GM12874 (cell line): ENCODE data around the gene PRKD1.

Experiments used
- TF ChIP-seq, protein P1 (sequence below): IDR thresholded peaks from 2 replicates; pipeline ENCODE4 v1.5.1; 2011; ENCODE audit warnings: low read depth, mild to moderate bottlenecking, control low read depth, low read length, moderate library complexity; ENCODE audit not compliant: insufficient read depth

PRKD1 gene

DNA sequence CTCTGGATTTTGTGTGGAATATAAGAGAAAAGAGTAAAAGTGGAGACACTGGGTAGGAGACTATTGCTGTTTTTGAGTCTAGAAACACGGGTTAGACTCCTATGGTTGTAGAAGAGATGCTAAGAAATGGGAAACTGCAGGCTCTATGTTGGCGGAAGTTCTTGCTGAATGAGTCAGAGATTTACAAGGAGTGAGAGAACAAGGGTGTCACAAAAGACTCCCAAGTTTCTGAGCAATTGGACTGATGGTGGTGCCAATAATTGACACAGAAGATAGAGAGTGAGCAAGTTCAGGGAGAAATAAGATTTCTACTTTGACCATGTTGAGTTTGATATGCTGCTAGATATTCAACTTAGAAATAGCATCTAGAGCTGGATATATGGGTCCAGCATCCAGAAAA is 2.6 kb upstream of the PRKD1 start:
- TF ChIP-seq, protein P1, sequence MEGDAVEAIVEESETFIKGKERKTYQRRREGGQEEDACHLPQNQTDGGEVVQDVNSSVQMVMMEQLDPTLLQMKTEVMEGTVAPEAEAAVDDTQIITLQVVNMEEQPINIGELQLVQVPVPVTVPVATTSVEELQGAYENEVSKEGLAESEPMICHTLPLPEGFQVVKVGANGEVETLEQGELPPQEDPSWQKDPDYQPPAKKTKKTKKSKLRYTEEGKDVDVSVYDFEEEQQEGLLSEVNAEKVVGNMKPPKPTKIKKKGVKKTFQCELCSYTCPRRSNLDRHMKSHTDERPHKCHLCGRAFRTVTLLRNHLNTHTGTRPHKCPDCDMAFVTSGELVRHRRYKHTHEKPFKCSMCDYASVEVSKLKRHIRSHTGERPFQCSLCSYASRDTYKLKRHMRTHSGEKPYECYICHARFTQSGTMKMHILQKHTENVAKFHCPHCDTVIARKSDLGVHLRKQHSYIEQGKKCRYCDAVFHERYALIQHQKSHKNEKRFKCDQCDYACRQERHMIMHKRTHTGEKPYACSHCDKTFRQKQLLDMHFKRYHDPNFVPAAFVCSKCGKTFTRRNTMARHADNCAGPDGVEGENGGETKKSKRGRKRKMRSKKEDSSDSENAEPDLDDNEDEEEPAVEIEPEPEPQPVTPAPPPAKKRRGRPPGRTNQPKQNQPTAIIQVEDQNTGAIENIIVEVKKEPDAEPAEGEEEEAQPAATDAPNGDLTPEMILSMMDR = no peak

DNA sequence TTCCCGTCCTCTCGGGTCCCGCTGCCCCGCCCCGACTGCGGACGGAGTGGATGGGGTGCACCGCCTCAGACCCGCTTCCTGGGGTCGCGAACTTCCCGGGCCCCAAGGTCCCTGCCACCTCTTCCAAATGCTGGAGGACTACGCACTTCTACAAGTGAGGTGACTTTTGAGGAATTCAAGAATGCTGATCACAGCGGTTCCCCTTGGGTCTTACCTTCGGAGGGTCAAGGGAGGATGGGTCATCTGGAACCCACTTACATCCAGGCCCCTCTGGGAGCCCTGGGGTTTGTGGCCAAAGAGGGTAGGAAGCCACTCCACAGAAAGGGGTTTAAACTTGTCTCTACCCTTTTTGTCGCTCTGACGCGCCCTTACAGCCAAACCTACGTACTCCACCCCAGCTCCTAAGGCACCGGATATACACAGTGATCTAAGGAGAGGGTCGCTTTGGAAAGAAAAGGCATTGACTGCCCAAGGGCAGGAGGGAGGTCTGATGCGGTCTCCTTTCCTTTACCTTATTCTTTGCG is 532 bp upstream of the PRKD1 start:
- TF ChIP-seq, protein P1 = no peak

DNA sequence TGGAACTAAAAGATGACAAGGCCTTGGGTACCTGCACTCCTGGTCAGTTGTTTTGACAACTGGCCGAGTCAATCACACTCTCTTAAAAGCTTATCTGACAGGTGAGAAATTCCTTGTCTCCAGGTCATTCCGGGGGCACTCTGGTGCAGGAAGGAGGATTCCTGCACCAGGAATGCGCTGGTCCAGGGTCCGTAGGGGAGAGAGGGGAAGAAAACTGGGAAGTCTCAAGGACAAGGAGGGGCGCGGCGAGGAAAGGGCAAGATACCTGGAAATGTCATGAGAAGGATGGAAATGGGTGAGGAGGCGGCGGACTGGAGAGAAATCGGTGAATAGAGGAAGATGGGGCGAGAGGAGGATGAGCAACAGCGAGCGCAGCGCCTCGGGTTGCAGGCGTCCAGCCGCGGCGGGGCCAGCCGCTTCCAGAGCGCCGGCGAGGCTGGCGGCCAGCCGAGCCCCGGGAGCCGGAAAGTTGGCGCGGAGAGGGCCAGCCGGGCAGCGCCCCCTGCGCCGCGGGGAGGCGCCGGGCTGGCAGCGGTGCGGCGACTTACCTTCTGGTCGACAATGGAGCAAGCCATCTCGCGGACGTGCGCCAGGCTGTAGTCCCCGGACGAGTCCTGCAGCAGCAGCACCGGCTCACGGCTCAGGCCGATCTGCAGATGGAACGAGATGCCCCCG is 809 bp downstream of the PRKD1 start:
- TF ChIP-seq, protein P1 = no peak

DNA sequence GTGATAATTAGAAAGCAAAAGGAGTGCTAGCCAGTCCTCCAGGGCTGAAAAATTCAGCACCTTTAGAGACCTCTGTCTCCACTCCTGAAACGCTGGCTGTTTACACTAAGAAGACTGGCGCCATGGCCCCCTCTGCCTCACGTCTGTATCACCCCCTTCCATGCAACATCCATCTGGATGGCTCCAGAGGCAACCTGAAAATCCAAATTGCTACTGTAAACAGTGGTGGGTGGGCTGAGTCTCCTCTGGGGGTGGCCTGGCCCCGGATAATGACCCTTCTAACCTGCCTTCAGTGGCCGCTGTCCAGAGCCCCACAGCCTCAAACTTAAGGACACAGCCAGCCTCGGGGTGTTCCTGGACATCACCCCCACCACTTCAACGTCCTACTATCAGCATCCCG is 1.4 kb downstream of the PRKD1 start:
- TF ChIP-seq, protein P1 = no peak

DNA sequence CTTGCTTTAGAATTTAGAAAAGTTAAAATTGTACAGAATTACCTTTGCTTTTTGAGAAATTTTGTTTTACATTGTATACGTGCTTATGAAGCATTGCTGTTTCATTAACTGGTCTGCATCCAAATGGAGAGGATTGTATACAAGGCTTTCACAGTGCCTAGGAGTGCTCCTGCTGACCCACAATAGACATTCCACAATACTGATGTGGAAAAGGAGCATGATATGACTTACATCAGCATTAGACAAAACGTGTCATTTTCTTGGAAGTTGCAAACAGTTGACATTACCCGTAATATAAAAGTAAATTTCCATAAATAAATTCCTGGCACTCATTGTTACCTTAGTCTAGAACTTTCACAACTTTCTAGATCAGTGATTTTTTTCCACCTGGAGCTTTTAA is 1.9 kb downstream of the PRKD1 start:
- TF ChIP-seq, protein P1 = no peak

DNA sequence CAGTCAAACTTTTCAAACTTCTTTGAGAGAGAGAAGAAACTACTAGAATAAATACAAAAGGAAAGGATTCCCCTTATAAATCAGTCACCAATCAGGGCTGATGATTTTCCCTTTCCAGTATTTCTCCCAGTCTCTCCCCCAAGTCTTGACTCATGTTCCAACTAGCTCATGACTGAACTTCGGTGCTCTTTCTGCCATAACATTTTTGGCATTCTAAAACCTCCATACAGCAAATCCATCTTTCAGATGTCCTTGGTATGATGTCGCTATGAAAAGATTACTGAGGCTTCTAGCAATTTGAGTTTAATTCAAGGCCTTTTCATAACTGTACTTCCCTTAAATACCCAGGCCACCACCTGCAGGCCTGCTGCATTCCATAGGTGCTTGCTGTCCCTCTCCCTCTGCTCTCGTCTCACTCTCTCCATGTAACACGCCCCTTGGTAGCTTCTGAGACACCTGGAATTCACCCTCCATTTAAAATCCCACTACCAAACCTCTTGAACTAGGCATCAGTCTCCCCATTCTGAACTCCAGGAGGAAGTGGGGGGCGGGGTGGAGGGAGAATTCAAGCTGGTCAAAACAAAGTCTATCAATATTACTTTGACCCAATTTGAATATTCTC is 2.4 kb downstream of the PRKD1 start:
- TF ChIP-seq, protein P1 = no peak

DNA sequence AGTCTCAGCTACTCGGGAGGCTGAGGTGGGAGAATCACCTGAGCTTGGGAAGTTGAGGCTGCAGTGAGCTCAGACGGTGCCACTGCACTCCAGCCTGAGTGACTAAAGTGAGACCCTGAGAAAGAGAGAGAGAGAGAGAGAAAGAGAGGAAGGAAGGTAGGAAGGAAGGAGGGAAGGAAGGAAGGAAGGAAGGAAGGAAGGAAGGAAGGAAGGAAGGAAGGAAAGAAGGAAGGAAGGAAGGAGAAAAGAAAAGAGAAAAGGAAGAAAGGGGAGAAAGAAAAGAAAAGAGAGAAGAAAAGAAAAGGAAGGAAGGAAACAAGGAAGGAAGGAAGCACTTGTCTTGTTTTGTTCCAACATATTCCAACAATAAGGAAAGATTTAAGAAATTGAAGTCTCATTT is 7.8 kb downstream of the PRKD1 start:
- TF ChIP-seq, protein P1 = no peak
